ENCODE data around the gene EVX2.

EVX2 gene

DNA sequence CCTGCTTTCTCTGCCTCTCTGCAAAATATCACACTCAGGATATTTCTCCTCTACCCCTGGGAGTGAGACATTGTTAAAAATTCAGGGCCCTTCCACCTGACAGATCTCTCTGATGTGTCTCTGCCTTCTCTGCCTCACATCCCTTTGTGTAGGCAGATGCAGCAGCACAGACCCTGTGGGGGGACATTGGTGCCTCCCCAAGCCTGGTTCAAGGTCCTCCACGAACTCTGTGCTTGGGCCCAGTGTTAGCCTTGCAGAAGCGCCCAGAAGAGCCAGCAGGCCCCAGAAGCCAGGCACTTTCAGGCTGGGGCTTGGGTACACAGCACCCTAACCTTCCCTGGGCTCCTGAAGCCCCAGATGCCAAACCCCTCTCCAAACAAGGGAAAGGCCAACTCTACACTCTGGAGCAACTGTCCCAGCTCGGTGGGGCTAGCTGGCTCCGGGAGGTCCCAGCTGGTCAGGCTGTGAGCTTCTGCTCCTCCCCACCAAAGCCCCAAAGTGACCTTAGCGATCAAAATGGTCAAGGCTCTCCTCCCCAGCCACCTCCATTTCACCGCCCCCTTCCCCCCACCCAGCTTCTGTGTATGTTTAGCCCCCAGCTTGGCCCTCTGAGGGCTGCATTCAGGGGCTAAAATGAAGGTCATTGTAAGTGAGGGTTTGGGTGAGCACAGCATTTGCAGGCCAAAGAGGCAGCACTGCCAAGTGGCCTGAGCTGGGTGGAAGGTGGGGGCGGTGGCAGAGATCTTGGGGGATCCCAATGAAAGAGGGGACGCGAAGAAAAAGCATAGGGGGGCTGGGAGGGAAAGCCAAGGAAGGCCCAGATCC lies 41.4 kb upstream of the EVX2 start:
- peaks cover 81% of the 10 kb centered on the region for H3K27me3 Mint-ChIP-seq (ENCODE audit: low read depth)
- H3K4me3 Mint-ChIP-seq, result no peak overlapping the region
- H3K27ac Mint-ChIP-seq, result no peak overlapping the region

GRCh38 chr2:176124110-176124946 lies 40.6 kb upstream of the EVX2 start:
- Mint-ChIP-seq H3K4me1 (ENCODE audit: low read depth) (peaks cover 9% of the 10 kb centered on the region), H3K4me3 (no peak overlapping the region), H3K27me3 (ENCODE audit: low read depth) (peaks cover 89% of the 10 kb centered on the region), H3K9me3 (no peaks in the 10 kb centered on the region), H3K36me3 (ENCODE audit: low read depth) (no peaks in the 10 kb centered on the region), H3K27ac (peak overlapping the region; percentile 36)

More for the DNA sequence above, 41.4 kb upstream of the EVX2 start:
- Mint-ChIP-seq H3K36me3 (ENCODE audit: low read depth) (no peaks in the 10 kb centered on the region), H3K9me3 (no peaks in the 10 kb centered on the region), H3K4me1 (ENCODE audit: low read depth) (peaks cover 7% of the 10 kb centered on the region)

- Mint-ChIP-seq H3K36me3 (ENCODE audit: low read depth) (peaks cover 2% of the 10 kb centered on the region), H3K27me3 (ENCODE audit: low read depth) (peaks cover 89% of the 10 kb centered on the region), H3K4me3 (no peak overlapping the region), H3K9me3 (peaks cover 3% of the 10 kb centered on the region), H3K27ac (peak overlapping the region; percentile 21), H3K4me1 (ENCODE audit: low read depth) (peaks cover 13% of the 10 kb centered on the region)
Observed at GRCh38 chr2:176123411-176124109, 39.8 kb upstream of the EVX2 start.

DNA sequence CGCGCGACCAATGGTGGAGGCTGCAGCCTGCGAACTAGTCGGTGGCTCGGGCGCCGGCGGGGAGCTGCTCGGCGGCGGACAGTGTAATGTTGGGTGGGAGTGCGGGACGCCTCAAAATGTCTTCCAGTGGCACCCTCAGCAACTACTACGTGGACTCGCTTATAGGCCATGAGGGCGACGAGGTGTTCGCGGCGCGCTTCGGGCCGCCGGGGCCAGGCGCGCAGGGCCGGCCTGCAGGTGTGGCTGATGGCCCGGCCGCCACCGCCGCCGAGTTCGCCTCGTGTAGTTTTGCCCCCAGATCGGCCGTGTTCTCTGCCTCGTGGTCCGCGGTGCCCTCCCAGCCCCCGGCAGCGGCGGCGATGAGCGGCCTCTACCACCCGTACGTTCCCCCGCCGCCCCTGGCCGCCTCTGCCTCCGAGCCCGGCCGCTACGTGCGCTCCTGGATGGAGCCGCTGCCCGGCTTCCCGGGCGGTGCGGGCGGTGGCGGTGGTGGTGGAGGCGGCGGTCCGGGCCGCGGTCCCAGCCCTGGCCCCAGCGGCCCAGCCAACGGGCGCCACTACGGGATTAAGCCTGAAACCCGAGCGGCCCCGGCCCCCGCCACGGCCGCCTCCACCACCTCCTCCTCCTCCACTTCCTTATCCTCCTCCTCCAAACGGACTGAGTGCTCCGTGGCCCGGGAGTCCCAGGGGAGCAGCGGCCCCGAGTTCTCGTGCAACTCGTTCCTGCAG lies 39.1 kb upstream of the EVX2 start, which contains the start of gene HOXD9:
HOXD9 (plus strand) TSS at position 37 of the 728 bp plus-strand sequence; CDS start at position 87, 50 bp downstream.
- Mint-ChIP-seq H3K4me1 (ENCODE audit: low read depth) (peaks cover 9% of the 10 kb centered on the region), H3K27ac (peak within 1 kb of the TSS; percentile 49), H3K27me3 (ENCODE audit: low read depth) (peaks cover 89% of the 10 kb centered on the region), H3K9me3 (peaks cover 3% of the 10 kb centered on the region), H3K4me3 (no peak within 1 kb of the TSS), H3K36me3 (ENCODE audit: low read depth) (peaks cover 2% of the 10 kb centered on the region)

GRCh38 chr2:176122052-176122682 lies 38.4 kb upstream of the EVX2 start:
- H3K4me3 Mint-ChIP-seq, result no peak overlapping the region
- H3K9me3 Mint-ChIP-seq, result peaks cover 3% of the 10 kb centered on the region
- H3K4me1 Mint-ChIP-seq (ENCODE audit: low read depth), result peaks cover 9% of the 10 kb centered on the region

DNA sequence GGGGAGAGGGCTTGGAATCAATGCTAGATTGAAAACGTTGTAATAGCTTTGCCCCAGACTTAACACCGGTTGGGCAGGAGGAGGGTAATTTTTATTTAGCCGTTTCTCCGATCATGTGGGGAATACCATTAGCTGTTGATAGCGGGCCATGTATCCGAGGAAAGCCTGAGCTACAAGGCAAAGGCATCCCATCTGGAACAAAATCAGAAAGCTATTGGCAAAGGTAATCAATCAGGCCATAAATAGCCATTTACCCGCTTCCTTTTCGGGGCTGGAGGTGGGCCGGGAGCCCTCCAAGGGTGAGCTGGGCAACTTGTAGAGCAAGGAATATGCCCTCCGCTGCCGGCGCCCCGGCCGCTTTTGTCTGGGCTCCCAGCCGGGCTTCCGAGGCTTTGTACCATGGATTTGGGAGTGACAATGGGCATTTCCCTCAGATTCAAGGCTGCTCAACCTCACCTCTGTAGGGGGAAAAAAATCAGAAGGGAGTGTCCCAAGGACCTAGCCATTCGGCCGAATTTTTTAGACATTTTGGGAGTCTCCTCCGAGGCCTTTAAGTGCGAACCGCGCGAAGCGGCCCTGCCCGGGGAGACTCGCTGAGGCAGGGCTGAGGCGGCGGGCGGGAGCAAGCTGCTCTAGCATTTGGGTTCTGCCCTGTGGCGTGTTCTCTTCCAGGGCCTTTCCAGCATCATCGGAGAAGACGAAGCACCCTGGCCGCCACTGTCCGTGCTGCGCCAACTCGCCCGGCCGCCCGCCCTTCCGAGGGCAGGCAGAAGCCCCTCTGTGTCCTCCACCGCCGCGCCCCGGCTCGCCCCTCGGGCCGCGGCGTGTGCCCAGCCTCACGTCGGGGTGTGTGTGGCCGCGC lies 37.7 kb upstream of the EVX2 start:
- Mint-ChIP-seq H3K4me1 (ENCODE audit: low read depth) (peaks cover 9% of the 10 kb centered on the region), H3K27ac (no peak overlapping the region), H3K36me3 (ENCODE audit: low read depth) (peaks cover 2% of the 10 kb centered on the region), H3K27me3 (ENCODE audit: low read depth) (peaks cover 88% of the 10 kb centered on the region), H3K4me3 (no peak overlapping the region), H3K9me3 (peaks cover 3% of the 10 kb centered on the region)

More at GRCh38 chr2:176122052-176122682, 38.4 kb upstream of the EVX2 start:
- H3K36me3 Mint-ChIP-seq (ENCODE audit: low read depth), result peaks cover 2% of the 10 kb centered on the region
- H3K27ac Mint-ChIP-seq, result peak overlapping the region; percentile 49
- peaks cover 88% of the 10 kb centered on the region for H3K27me3 Mint-ChIP-seq (ENCODE audit: low read depth)

DNA sequence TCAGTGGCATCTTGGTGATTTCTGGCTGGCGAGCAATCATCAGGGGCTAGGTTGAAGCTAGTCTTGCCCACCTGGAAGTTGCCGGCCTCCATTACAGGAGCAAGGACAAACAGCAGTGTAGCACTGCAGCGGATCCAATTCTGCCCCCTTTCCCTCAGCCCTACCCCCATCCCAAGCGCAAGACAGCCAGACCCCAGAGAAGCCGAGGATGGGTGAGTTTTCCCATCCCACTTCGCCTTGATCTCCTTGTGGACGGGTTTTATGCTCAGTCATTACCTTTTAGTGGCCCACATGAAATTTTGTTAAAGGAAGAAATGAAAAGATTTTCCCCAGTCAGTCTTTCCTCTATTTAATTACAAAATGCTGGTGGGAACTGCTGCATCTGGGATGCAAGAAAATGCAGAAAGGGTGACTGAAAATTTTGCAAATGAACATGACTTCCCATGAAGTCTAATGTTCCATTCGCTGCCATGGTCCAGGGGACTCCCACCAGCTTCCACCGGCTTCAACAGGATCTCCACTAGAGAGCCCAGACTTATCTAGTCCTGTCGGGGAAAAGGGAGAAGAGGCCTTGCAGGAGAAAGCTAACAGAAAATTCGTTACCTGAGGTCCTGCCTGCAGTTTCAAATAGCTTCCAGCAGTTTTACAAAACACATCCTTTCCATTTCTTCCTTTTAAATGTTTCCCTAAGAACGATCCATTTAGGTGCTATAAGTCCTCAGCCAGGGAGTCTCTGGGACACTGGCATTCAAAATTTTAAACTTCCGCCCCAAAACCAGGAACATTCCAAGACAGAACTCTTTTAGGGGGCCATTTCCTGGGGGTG lies 36.8 kb upstream of the EVX2 start:
- Mint-ChIP-seq H3K27me3 (ENCODE audit: low read depth) (peaks cover 86% of the 10 kb centered on the region), H3K36me3 (ENCODE audit: low read depth) (peaks cover 2% of the 10 kb centered on the region), H3K27ac (no peak overlapping the region), H3K4me3 (no peak overlapping the region), H3K9me3 (peaks cover 3% of the 10 kb centered on the region), H3K4me1 (ENCODE audit: low read depth) (peaks cover 9% of the 10 kb centered on the region)

- Mint-ChIP-seq H3K4me1 (ENCODE audit: low read depth) (peaks cover 9% of the 10 kb centered on the region), H3K27me3 (ENCODE audit: low read depth) (peaks cover 84% of the 10 kb centered on the region), H3K27ac (peak overlapping the region; percentile 46), H3K4me3 (peak overlapping the region; percentile 56), H3K9me3 (peaks cover 3% of the 10 kb centered on the region), H3K36me3 (ENCODE audit: low read depth) (peaks cover 2% of the 10 kb centered on the region)
Observed at GRCh38 chr2:176118601-176119339, 35.0 kb upstream of the EVX2 start.

- Mint-ChIP-seq H3K36me3 (ENCODE audit: low read depth) (peaks cover 2% of the 10 kb centered on the region), H3K9me3 (peaks cover 3% of the 10 kb centered on the region), H3K4me1 (ENCODE audit: low read depth) (peaks cover 9% of the 10 kb centered on the region), H3K4me3 (no peak overlapping the region), H3K27me3 (ENCODE audit: low read depth) (peaks cover 85% of the 10 kb centered on the region), H3K27ac (no peak overlapping the region)
Observed at GRCh38 chr2:176117823-176118371, 34.1 kb upstream of the EVX2 start.

- H3K4me3 Mint-ChIP-seq, result no peak overlapping the region
- peaks cover 3% of the 10 kb centered on the region for H3K9me3 Mint-ChIP-seq
- H3K27ac Mint-ChIP-seq, result no peak overlapping the region
- peaks cover 88% of the 10 kb centered on the region for H3K27me3 Mint-ChIP-seq (ENCODE audit: low read depth)
- H3K36me3 Mint-ChIP-seq (ENCODE audit: low read depth), result peaks cover 2% of the 10 kb centered on the region
- H3K4me1 Mint-ChIP-seq (ENCODE audit: low read depth), result peaks cover 9% of the 10 kb centered on the region
Observed at GRCh38 chr2:176117162-176117822, 33.5 kb upstream of the EVX2 start.
